CD4-positive, alpha-beta T cell treated with Interleukin-6 for 4 hours (primary cell): ENCODE results near the gene ZNF837.
"Not testable (repeated sequence)": the region's sequence is repeated elsewhere in the genome, so short reads cannot be mapped to it uniquely, and the experiment has no call there.

Experiments used
- DNase-seq: peaks from one replicate; pipeline ENCODE4 v3.0.0-alpha.2; 2020; ENCODE audit warnings: mixed read lengths

The ZNF837 gene

GRCh38 chr19:58350001-58350861 lies 30.6 kb downstream of the ZNF837 start:
- no peak for DNase-seq

DNA sequence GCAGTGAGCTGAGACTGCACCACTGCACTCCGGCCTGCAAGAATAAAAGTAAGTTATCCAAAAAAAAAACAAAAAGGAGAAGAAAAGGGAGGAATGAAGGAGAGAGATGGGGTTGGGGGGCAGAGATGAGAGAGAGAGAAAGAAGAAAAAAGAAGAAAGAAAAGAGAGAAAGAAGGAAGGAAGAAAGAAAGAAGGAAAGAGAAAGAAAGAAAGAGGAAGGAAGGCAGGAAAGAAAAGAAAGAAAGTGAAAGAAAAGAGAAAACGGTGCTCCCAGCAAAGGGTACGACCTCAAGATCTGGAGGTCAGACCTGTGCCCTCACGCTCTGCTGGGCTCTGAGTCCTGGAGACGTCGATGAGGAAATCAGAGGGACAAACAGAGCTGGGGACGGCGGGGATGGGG lies 31.2 kb downstream of the ZNF837 start:
- DNase-seq, result no peak

GRCh38 chr19:58348080-58348479 lies 32.8 kb downstream of the ZNF837 start:
- not testable (repeated sequence) for DNase-seq

GRCh38 chr19:58346961-58347929 lies 33.6 kb downstream of the ZNF837 start:
- DNase-seq, result peak; percentile 76

DNA sequence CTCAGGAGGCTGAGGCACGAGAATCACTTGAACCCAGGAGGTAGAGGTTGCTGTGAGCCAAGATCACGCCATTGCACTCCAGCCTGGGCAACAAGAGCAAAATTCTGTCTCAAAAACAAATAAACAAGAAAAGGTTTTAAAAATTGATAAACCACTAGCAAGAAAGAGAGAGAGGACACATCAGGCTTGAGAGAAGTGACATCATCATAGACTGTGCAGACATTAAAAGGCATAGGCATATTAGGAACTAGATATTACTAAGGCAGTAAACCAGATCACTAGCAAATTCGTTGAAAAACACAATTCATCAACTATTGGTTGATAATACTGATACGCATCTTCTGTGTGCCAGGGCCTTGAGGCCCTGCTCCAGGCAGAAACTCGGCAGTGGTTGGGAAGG lies 35.3 kb downstream of the ZNF837 start:
- DNase-seq, result no peak

- DNase-seq, result no peak
Observed at GRCh38 chr19:58338825-58339558, 41.8 kb downstream of the ZNF837 start.

- DNase-seq, result no peak
Observed at GRCh38 chr19:58338336-58338735, 42.5 kb downstream of the ZNF837 start.

- DNase-seq, result no peak
Observed at GRCh38 chr19:58336820-58337219, 44.0 kb downstream of the ZNF837 start.

GRCh38 chr19:58336216-58336615 lies 44.6 kb downstream of the ZNF837 start:
- DNase-seq, result no peak

- DNase-seq, result no peak
Observed at GRCh38 chr19:58335630-58336029, 45.2 kb downstream of the ZNF837 start.

- DNase-seq, result no peak
Observed at GRCh38 chr19:58334691-58335249, 46.1 kb downstream of the ZNF837 start.

- no peak for DNase-seq
Observed at GRCh38 chr19:58332697-58333096, 48.1 kb downstream of the ZNF837 start.

GRCh38 chr19:58330458-58330857 lies 50.4 kb downstream of the ZNF837 start:
- DNase-seq, result no peak

DNA sequence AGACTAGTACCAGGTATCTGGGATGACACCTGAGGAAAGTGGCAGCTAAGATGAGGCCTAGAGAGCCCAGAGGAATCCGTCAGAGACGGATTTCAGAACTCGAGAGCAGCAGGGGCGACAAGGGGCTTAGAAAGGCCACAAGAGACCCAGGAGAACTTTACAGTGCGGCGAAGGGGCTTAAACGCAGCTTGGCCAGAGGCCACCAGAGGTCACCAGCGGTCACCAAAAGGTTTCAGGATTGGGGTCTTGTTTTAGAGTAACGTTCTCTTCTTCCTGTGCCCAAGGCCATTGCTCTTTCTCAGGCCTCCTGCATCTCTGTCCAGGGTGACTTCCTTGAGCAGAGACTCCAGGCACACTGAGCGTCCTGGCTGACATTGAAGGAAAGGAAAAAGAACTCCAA lies 51.8 kb downstream of the ZNF837 start:
- DNase-seq, result peak; percentile 30

GRCh38 chr19:58326914-58327726 lies 53.7 kb downstream of the ZNF837 start, which contains the start of gene ZSCAN22:
Gene ZSCAN22 (plus strand): TSS chr19:58326994. CDS start chr19:58334803, 7,809 bp downstream.
- peak; percentile 91 for DNase-seq

GRCh38 chr19:58326501-58326913 lies 54.3 kb downstream of the ZNF837 start:
- no peak for DNase-seq

DNA sequence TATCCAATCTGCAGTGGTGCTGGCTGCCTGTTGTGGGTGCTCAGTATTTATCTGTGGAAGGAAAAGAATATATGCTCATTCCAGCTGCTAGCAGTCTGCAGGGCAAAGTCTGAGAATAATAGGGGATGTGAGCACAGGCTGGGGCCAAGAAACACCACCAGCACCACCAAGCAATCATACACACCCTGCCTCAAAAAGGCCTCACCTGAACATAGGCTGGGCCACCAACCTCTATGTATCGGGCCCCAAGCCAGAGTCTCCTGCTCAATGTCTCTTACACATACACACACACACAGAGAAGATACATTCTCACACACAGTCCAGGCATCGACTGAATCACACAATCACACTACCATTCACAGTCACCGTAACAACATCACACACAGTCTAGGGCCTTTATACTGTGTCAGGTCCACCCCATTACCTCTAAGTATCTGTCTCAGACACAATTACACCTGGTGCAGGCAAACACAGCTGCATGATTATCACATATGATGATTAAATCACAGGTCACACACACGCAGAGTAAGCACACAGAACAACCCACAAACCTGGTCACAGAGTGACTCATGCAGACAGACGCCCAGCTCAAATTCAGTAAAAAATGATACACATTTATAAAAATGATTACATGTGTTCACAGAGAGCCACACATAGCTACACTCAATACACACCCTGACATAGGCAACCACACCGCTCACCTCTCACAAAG lies 55.4 kb downstream of the ZNF837 start:
- no peak for DNase-seq

GRCh38 chr19:58319241-58319640 lies 61.6 kb downstream of the ZNF837 start:
- no peak for DNase-seq

DNA sequence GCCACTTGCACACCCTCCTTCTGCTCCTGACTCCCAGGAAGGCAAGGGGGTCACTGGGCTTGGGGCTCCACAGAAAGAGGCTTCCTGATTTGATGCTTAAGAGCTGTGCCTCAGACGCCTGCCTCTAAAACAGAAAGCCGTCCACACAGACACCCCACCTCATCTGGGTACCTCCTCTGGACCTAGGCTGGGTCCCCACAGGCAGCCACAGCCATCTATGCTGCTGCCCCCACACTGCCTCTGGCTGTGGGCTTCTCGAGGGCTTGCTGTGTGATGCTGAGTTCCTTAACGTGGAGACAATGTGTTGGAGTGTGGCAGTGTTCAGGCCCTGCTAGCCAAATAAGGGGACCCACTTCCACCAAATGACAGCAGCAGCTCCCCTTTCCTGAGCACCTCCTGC lies 62.5 kb downstream of the ZNF837 start:
- DNase-seq, result no peak
